HG03064 (cell line): ENCODE data around the gene C6orf141.

Experiments used
- ATAC-seq: cut with Tn5 transposase; IDR thresholded peaks from one replicate; pipeline ENCODE4 v1.9.1; 2021; ENCODE audit warnings: low read depth; ENCODE audit not compliant: unreplicated experiment

C6orf141 gene

DNA sequence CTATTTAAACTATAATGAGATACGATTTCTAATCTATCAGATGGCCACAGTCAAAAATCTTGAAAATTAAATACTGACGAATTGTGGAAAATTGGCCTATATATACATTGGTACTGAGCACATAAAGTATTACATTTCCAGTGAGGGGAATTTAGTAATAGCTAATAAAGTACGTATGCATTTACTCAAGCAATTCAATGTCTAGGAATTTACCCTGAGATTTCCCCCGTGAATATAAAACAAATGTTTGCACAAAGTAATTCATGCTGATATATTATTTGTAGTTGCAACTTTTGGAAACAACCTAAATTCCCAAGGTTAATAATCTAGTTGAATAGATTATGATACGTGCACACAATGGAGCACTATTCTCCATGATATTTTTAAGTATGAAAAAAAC lies 14.7 kb upstream of the C6orf141 start:
- no peak for ATAC-seq

GRCh38 chr6:49539102-49539501 lies 11.4 kb upstream of the C6orf141 start:
- ATAC-seq = no peak

DNA sequence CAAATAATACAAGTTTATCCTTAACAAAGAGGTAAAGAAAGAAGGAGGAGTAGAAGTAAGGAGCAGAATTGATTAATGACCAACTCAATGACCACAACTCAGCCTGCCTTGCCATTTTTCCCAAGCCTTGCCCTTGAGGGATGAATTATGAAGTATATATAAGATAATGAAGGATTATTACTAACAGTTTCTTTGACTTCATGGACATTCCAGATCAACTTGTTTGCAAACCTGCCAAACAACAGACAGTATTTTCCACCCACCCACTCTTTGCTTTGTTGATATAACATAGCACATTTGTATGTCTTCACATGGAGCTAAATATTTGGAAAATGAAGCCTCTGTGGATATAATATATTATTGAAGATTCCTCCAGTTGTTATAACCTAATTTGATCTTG lies 9.9 kb upstream of the C6orf141 start:
- no peak for ATAC-seq

DNA sequence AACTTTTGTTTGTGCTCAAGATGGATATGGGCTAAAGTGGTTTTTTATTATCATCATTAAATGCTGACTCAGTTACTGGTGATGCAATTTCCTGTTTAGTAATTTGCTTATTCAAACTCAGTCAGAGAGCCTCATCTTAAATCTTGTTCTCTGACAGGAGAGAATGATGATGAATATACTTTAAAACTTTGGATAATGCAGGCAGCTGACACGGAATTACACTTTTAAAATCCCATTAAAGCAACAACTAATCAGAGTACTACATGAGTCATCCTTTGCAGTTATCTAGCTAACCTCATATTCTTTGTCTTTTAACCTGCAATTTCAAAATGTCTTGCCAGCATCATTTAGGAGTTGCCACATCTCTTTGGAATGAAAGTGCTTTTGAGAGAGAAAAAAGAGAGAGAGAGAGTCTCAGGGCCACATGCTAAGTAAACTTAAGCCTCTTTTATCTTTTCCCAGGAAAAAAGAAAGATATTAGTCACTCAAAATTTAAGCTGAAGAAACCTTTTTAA lies 9.2 kb upstream of the C6orf141 start:
- no peak for ATAC-seq

DNA sequence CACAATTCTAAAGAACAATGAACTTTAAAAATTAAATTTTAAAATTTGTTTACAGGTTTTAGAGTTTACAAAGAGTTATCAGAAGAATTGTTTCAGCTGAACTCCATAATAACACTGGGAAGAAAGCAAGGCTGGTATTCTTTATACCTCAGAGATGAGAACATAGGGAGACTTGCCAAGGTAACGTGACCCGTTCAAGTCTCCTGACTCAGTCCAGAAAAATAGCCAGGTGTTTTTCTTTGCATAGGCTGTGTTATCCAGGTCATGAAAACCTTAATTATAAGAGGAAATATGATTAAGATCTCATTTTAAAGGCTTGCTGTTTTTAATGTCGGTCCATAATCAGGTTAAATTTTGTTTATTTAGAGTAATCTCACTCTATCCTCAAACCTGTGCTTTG lies 8.5 kb upstream of the C6orf141 start:
- no peak for ATAC-seq

DNA sequence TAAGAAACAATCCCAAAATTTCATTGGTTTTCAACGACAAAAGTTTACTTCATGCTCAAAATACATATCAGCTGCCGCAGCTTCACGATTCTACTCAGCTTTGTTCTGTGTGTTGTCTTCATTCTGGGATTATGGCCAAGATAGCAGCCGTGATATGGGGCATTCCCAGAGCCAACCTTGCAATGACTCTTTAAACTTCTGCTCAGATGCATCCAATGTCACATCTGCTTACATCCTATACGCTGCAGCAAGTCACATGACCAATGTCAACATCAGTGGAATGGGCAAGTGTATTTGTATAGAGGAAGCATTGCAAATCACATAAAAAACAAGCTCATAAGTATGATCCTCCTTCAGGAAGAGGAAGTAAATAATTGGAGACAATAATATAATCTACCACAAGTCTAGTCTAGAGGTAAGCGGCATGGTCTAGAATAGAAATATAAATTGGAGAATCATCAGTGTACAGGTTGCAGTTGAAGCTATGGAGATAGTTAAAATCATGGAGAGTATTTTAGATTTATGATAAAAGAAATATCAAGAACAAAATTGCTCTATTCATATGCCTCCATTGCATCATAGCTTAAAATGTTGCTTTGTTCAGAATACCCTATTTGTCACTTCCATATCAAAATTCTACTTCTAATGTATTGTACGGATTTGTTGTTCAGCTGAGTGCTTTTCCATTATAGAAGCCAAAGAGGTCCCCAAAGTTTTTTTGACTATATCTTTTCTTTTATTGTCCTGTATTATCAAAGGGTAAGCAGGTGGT lies 7.2 kb upstream of the C6orf141 start:
- ATAC-seq = no peak

DNA sequence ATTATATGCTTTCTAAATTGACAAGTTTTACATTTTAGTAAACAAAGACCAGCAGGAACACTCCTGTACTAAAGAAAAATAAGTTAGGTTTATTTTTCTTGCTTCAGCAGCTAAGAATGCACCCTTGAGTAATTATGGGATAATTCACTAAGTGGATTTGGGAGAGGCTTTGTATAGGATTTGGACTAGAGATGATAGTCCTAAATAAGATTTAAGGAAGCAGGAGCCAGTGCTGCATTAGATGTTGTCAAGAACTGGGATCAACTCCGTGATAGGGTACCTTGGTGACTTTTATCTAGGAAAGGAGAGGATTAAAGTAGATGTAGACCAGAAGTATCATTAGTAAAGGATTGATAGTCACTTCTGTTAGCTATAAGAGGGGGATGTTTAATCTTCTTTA lies 4.1 kb upstream of the C6orf141 start:
- no peak for ATAC-seq

GRCh38 chr6:49548613-49549304 lies 1.7 kb upstream of the C6orf141 start:
- ATAC-seq = no peak

- ATAC-seq = no peak
Measured at GRCh38 chr6:49549691-49550491, 577 bp upstream of the C6orf141 start.

DNA sequence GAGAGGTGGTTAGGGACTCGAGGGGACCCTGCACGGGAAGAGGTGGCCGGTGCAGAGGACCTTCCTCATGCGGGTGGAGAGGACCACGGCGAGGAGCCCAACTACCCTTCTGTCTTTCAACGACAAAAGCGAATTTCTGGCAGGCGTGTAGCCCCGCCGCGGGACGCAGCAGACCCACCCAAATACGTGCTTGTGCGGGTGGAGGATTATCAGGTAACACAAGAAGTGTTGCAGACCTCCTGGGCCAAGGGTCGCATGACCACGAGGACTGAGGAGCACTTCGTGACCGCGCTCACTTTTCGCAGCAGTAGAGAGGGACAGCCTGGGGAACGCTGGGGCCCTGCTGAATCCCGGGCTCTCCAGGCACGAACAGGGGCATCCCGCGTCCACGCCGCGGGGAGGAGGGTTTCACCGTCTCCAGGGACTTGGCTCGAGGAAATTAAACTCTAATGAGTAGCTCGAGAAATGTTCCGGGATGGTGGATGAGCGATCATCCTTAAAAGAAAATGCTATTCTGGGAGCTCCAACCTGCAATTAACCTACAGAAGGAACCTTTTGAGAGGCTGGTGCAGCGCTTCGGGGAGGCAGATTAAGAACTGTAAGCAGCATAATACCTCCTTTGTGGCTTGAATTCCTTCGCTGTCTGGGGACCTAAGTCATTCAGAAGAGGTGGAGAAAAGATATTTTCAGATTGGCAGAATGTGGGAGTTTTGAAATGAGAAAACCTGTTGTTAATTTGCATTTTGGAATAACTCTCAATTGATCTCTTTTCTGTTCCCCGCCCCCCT lies 804 bp downstream of the C6orf141 start:
- ATAC-seq = peak; percentile 39

GRCh38 chr6:49551866-49552129 lies 1.3 kb downstream of the C6orf141 start:
- ATAC-seq = peak; percentile 49

DNA sequence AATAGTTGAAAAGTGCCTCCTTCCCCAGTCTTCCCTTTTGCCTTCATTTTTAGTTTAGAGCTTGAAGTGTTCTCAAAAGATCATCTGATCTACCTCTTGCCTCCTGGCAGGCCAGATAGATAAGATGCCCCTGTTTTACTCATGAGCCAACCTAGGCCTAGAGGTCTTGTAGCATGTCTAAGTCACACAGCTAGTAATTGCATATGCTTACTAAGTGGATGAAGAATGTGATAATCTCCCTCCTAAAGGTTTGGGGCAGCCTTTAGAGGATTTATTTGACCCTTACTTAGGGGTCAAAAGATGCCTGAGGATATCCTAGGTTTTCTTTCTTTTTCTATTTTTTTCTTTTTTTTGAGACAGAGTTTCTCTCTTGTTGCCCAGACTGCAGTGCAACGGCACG lies 2.1 kb downstream of the C6orf141 start:
- no peak for ATAC-seq

- ATAC-seq = no peak
Measured at GRCh38 chr6:49553384-49553783, 2.9 kb downstream of the C6orf141 start.

GRCh38 chr6:49555951-49556350 lies 5.5 kb downstream of the C6orf141 start:
- ATAC-seq = no peak

- ATAC-seq = no peak
Measured at GRCh38 chr6:49556429-49556837, 6.0 kb downstream of the C6orf141 start.

- ATAC-seq = no peak
Measured at GRCh38 chr6:49557177-49557576, 6.7 kb downstream of the C6orf141 start.

DNA sequence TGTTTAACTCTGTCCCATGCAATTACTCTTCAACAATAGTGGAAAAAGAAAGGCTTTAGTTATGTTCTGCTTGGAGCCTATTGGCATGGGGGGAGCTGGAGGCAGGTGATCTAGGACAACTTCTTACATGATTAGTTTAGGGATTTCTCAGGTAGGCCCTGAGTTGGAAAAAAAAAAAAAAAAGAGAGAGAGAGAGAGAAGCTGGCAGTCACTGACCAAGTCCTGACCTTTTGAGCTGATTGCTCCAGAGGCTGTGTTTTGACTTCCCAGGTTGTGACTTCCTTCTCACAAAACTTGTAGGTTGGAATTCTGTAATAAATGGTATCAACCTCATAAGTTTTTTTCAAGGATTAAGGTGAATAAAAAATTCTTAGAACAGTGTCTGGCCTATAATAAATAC lies 7.8 kb downstream of the C6orf141 start:
- no peak for ATAC-seq

GRCh38 chr6:49563006-49563886 lies 12.8 kb downstream of the C6orf141 start:
- no peak for ATAC-seq

GRCh38 chr6:49564552-49564951 lies 14.1 kb downstream of the C6orf141 start:
- no peak for ATAC-seq

DNA sequence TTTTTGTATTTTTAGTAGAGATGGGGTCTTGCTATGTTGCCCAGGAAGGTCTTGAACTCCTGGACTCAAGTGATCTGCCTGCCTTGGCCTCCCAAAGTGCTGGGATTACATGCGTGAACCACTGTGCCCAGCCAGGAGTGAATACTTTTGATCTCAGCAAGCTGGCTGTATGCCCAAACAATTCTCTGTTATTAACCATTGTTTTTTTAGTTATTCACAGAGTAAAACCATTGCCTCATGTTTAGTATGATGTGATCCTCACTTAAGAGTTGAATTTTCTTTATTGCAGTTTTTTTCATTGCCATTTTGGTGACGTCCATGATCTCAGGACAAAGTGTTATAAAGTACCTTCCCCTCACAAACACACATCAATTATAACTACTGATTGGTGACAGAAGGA lies 14.8 kb downstream of the C6orf141 start:
- no peak for ATAC-seq
